ENCODE results near the gene NOS1. TPM values are rescaled to one million over a fixed set of nuclear protein-coding genes. Genes with fewer than 3 reads are reported as not detected.

Gene NOS1
- total RNA-seq, 1 donor from 2014 or later, result not detected

DNA sequence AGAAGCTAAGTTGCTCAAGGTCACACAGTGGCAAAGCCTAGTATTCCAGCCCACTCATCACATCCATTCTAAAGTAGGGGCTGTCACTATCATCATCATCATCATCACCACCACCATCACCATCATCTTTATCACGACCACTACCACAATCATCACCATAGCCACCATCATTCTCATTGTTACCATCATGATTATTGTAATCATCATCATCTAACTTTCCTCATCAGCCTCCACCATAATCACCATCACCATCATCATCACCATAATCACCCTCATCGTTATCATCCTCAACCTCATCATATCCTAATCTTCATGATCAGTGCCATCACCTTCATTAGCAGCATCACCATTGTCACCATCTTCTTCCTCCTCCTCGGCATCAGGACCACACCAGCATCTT is 48.7 kb downstream of the NOS1 start:
- intact Hi-C loops (cut with micrococcal nuclease), result no loop called here
- no peak overlapping the region for H3K4me3 Mint-ChIP-seq (ENCODE audit: low read depth)
- H3K27me3 Mint-ChIP-seq (ENCODE audit: low read depth), result no peaks in the 10 kb centered on the region

DNA sequence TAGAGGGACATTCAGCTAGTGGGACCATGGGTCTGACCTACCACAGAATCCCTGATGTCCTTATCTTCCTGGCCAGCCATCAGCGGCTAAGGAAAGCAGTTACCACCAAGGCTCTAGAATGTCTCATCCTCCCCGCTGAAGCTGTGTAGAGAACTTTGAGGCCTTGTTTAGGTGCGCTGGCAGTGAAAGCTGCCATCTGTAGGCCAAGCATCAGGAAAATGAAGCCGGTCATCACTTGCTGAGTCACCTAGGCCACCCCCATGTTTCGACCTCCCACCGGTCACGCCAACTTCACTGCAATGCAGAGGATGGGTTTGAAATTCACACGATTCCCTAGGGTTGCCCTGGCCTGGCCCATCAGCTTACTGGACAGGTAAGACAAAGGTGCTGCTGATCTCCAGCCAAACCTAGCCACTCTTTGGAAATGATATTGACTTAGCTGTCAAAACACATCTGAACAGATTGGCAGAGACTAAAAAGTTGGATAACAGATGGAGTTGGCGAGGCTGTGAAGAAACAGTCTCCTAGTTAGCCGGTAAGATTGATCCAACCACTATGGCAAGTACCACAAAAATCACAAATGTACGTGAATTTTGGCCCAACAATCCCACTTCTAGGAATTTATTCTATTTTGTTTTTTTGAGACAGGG is 52.0 kb downstream of the NOS1 start:
- Mint-ChIP-seq H3K9me3 (no peaks in the 10 kb centered on the region), H3K27ac (no peak overlapping the region), H3K27me3 (ENCODE audit: low read depth) (no peaks in the 10 kb centered on the region), H3K4me1 (ENCODE audit: low read depth) (no peaks in the 10 kb centered on the region), H3K4me3 (ENCODE audit: low read depth) (no peak overlapping the region), H3K36me3 (ENCODE audit: low read depth) (no peaks in the 10 kb centered on the region)
- intact Hi-C loops (cut with micrococcal nuclease), result no loop called here
- no peak for DNase-seq (ENCODE audit: low spot score)

More for the DNA sequence above, 48.7 kb downstream of the NOS1 start:
- Mint-ChIP-seq H3K27ac (no peak overlapping the region), H3K9me3 (peaks cover 3% of the 10 kb centered on the region), H3K4me1 (ENCODE audit: low read depth) (no peaks in the 10 kb centered on the region), H3K36me3 (ENCODE audit: low read depth) (no peaks in the 10 kb centered on the region)
- DNase-seq (ENCODE audit: low spot score), result no peak

DNA sequence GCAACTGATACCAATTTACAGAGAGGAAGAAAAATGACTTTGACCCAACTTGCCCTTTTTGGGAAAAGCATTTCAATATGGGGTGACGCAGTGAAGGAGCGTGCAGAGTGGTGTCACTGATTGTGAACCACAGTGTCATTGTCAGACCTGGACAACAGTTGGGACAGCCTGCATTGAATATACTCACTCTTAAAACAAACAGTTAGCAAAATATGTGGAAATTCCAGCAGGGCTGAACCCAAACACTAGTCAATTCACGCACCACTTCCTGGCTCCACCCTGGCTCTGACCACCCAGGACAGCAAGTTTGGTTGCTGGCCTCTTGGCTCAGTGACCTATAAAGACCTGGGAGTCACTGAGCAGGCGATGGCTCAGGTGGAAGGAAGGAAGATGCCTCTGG is 61.3 kb downstream of the NOS1 start:
- H3K27me3 Mint-ChIP-seq (ENCODE audit: low read depth), result no peaks in the 10 kb centered on the region
- no peaks in the 10 kb centered on the region for H3K9me3 Mint-ChIP-seq
- H3K36me3 Mint-ChIP-seq (ENCODE audit: low read depth), result no peaks in the 10 kb centered on the region
- DNase-seq (ENCODE audit: low spot score), result no peak
- intact Hi-C loops (cut with micrococcal nuclease), result no loop called here
- no peaks in the 10 kb centered on the region for H3K4me1 Mint-ChIP-seq (ENCODE audit: low read depth)
- H3K27ac Mint-ChIP-seq, result no peak overlapping the region
- H3K4me3 Mint-ChIP-seq (ENCODE audit: low read depth), result no peak overlapping the region

DNA sequence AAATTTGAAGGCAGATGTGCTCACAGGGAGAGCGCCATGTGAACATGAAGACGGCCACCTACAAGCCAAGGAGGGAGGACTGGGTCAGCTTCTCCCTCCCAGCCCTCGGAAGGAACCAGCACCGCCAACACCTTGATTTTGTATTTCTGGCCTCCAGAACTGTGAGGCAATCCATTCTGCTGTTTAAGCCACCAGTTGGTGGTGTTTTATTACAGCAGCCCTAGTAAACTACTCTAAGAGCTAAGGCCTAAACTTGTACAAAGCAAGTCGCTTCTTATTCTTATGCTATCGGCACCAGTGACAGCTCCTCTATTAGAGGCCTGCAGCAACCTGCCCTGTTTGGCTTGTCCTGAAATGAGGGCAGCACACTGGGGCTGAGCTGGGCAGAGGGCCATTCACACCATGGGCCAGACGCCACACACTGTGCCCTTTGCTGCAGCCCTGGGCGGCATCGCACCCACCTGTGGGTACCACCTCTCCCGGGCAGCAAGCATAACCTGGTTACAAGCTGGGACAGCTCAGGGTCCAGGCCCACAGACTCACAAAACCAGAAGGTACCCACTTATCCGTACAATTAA is 62.7 kb downstream of the NOS1 start:
- Mint-ChIP-seq H3K27ac (no peak overlapping the region), H3K27me3 (ENCODE audit: low read depth) (no peaks in the 10 kb centered on the region), H3K4me1 (ENCODE audit: low read depth) (no peaks in the 10 kb centered on the region), H3K36me3 (ENCODE audit: low read depth) (no peaks in the 10 kb centered on the region), H3K4me3 (ENCODE audit: low read depth) (no peak overlapping the region), H3K9me3 (no peaks in the 10 kb centered on the region)
- DNase-seq (ENCODE audit: low spot score), result no peak
- intact Hi-C loops (cut with micrococcal nuclease), result no loop called here

DNA sequence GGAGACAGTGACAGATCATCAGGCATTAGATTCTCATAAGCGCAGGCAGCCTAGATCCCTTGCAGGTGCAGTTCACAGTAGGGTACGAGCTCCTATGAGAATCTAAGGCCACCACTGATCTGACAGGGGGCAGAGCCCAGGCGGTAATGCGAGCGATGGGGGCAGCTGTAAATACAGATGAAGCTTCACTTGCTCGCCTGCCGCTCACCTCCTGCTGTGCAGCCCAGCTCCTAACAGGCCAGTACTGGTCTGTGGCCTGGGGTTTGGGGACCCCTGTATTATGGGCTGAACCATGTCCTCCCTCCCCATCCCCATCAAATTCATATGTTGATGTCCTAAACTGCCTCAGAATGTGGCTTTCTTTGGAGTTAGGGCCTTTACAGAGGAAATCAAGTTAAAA is 63.2 kb downstream of the NOS1 start:
- intact Hi-C loops (cut with micrococcal nuclease), result no loop called here
- H3K27me3 Mint-ChIP-seq (ENCODE audit: low read depth), result no peaks in the 10 kb centered on the region
- no peak for DNase-seq (ENCODE audit: low spot score)
- H3K27ac Mint-ChIP-seq, result no peak overlapping the region
- H3K4me3 Mint-ChIP-seq (ENCODE audit: low read depth), result no peak overlapping the region
- H3K9me3 Mint-ChIP-seq, result no peaks in the 10 kb centered on the region
- H3K4me1 Mint-ChIP-seq (ENCODE audit: low read depth), result no peaks in the 10 kb centered on the region
- H3K36me3 Mint-ChIP-seq (ENCODE audit: low read depth), result no peaks in the 10 kb centered on the region

DNA sequence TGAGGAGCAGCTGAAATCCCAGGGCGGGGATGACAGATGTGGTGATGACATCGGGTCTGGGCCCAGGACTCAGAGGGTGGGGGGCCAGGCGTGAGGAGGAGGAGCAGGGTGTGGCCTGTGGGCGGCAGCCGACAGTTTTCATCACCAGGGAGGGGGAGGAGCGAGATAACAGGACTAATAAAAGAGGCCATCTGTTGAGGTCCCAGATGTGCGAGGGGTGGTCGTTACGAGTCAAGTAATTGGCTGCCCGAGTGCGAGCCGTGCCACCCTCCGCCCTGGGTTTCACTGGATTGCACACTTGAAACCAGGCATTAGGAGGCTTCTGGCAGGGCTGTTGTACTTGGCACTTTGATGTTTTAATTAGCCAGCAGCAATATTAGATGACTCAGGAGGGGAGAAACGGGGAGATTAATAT is 67.2 kb downstream of the NOS1 start:
- H3K9me3 Mint-ChIP-seq, result no peaks in the 10 kb centered on the region
- H3K27ac Mint-ChIP-seq, result no peak overlapping the region
- intact Hi-C loops (cut with micrococcal nuclease), result no loop called here
- H3K4me1 Mint-ChIP-seq (ENCODE audit: low read depth), result no peaks in the 10 kb centered on the region
- no peak for DNase-seq (ENCODE audit: low spot score)
- no peak overlapping the region for H3K4me3 Mint-ChIP-seq (ENCODE audit: low read depth)
- no peaks in the 10 kb centered on the region for H3K27me3 Mint-ChIP-seq (ENCODE audit: low read depth)
- H3K36me3 Mint-ChIP-seq (ENCODE audit: low read depth), result no peaks in the 10 kb centered on the region

DNA sequence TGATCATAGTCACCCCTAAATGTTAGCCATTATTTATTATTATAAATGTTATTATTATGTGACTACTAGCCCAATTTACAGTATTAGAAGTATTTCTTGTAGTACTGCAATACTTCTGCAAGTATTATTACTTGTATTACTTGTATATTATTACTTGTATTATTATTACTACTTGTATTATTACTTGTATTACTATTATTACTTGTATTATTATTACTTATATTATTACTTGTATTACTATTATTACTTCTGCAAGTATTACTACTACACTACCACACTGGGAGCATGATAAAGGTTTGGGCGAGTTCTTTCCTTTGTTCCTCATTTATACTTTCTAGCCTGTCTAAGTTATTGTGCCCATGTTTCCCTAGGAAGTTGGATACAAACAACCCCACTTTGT is 67.9 kb downstream of the NOS1 start:
- no peak for DNase-seq (ENCODE audit: low spot score)
- Mint-ChIP-seq H3K36me3 (ENCODE audit: low read depth) (no peaks in the 10 kb centered on the region), H3K4me1 (ENCODE audit: low read depth) (no peaks in the 10 kb centered on the region), H3K4me3 (ENCODE audit: low read depth) (no peak overlapping the region), H3K27me3 (ENCODE audit: low read depth) (no peaks in the 10 kb centered on the region), H3K9me3 (no peaks in the 10 kb centered on the region), H3K27ac (no peak overlapping the region)
- intact Hi-C loops (cut with micrococcal nuclease), result no loop called here

DNA sequence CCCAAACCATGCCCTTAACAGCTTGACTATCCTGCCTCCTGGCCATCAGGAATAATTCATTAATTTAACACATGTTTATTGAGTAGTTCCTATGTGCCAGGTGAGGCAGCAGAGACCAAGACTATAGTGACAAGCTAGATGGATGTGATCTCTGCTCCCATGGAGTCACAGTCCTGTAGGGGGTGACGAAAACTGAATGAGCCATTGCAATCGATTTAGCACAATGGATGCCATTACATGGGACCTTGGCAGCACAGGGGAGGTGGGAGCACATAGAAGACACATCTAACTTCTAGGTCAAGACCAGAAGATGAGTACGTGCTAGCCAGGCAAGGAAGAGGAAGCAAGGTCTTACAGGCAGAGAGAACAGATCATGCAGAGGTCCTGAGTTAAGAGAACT is 68.7 kb downstream of the NOS1 start:
- Mint-ChIP-seq H3K4me3 (ENCODE audit: low read depth) (no peak overlapping the region), H3K4me1 (ENCODE audit: low read depth) (no peaks in the 10 kb centered on the region)

DNA sequence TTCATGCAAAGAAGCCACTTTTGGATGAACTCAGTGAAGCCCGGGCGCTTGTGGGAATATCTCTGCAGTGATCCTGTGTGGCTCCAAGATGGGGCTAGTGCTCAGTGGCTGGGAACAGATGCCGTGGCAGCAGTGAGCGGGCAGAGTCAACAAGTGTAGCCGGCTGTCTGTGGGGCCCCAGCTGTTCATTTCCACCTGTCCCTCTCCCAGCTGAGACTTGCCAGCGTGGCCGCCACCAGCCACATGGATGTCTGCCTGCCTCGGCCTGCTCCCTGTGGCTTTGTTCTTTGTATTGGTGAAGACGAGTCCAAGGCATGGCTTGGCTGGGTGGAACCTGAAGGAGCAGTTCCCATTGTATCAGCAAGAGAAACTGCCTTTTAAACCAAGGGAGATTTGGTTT is 77.3 kb downstream of the NOS1 start:
- intact Hi-C loops (cut with micrococcal nuclease), result no loop called here
- Mint-ChIP-seq H3K4me1 (ENCODE audit: low read depth) (no peaks in the 10 kb centered on the region), H3K4me3 (ENCODE audit: low read depth) (no peak overlapping the region), H3K9me3 (no peaks in the 10 kb centered on the region), H3K27me3 (ENCODE audit: low read depth) (no peaks in the 10 kb centered on the region), H3K36me3 (ENCODE audit: low read depth) (no peaks in the 10 kb centered on the region), H3K27ac (no peak overlapping the region)
- no peak for DNase-seq (ENCODE audit: low spot score)

More for the DNA sequence above, 68.7 kb downstream of the NOS1 start:
- no peak for DNase-seq (ENCODE audit: low spot score)
- Mint-ChIP-seq H3K27me3 (ENCODE audit: low read depth) (no peaks in the 10 kb centered on the region), H3K36me3 (ENCODE audit: low read depth) (no peaks in the 10 kb centered on the region), H3K27ac (no peak overlapping the region), H3K9me3 (no peaks in the 10 kb centered on the region)
- intact Hi-C loops (cut with micrococcal nuclease), result no loop called here

DNA sequence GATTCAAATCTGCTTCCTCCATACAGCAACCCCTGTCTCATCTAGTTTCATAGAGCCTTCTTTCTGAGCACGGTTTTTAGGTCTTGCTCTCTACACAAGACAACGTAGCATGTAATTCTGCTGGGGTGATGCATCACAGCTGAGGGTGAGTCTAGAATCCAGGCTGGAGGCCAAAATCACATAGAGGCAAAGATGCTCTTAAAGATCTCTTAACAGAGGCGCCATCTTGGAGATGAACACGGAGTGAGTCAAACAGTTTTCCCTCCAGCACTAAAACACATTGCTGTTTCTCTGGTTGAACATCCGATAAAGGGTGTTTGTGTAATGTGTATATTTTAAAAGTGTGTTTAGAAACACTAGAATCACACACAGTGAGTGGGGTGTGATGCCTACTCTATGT is 78.9 kb downstream of the NOS1 start:
- Mint-ChIP-seq H3K27me3 (ENCODE audit: low read depth) (no peaks in the 10 kb centered on the region), H3K27ac (no peak overlapping the region), H3K4me3 (ENCODE audit: low read depth) (no peak overlapping the region), H3K9me3 (no peaks in the 10 kb centered on the region), H3K4me1 (ENCODE audit: low read depth) (no peaks in the 10 kb centered on the region), H3K36me3 (ENCODE audit: low read depth) (no peaks in the 10 kb centered on the region)
- intact Hi-C loops (cut with micrococcal nuclease), result no loop called here
- no peak for DNase-seq (ENCODE audit: low spot score)

DNA sequence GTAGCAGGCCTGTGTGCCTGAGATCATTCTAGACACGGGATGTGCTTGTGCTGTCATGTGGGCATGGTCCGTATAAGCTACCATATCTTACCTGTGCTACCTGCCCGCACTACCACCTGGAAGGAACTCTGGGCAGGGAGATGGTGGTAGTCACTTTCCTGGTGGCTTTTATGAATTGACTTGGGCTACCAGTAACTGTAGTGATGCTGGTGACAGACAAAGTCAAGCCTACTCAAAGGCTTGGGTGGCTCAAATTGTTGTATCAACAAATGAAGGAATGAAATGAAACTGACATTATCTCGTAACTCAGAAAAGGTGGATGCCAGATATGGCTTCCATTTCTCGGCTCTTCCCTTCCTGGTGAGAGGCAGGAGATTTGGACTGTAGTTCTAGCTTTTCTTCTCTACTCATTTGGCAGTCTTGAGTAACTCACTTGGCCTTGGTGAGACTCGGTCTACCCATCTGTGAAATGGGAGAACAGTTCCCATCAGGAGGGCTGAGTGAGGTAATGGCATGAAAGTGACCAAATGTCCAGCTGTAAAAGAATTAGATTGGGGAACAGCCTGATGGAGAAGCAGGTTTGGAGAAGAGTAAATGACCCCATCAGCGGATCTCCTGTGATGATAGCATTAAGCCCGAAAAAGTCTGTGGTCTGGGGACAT is 81.3 kb downstream of the NOS1 start:
- intact Hi-C loops (cut with micrococcal nuclease), result no loop called here
- Mint-ChIP-seq H3K27ac (no peak overlapping the region), H3K27me3 (ENCODE audit: low read depth) (peaks cover 3% of the 10 kb centered on the region), H3K4me1 (ENCODE audit: low read depth) (no peaks in the 10 kb centered on the region), H3K4me3 (ENCODE audit: low read depth) (no peak overlapping the region), H3K36me3 (ENCODE audit: low read depth) (no peaks in the 10 kb centered on the region), H3K9me3 (no peaks in the 10 kb centered on the region)
- no peak for DNase-seq (ENCODE audit: low spot score)

DNA sequence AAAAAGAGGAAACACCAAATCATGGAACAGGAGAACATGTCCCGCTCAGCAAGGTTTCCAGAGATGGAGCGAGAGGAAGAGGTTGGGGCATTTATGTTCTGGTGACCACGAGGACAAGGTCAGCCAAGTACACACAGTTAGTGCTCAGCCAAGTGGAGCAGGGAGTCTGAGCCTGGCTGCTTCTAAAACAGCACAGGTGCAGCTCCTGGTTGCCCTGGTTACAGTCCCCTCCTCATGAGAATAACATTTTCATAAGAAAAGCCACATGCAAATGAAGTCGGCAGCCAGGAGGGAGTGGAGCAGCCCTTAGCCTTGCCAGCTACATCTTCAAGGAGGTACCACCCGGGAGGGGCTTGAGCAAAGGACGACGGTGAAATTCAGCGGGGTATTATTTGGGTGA is 81.8 kb downstream of the NOS1 start:
- Mint-ChIP-seq H3K27ac (no peak overlapping the region), H3K36me3 (ENCODE audit: low read depth) (no peaks in the 10 kb centered on the region), H3K4me3 (ENCODE audit: low read depth) (no peak overlapping the region), H3K4me1 (ENCODE audit: low read depth) (no peaks in the 10 kb centered on the region), H3K9me3 (no peaks in the 10 kb centered on the region), H3K27me3 (ENCODE audit: low read depth) (peaks cover 3% of the 10 kb centered on the region)
- no peak for DNase-seq (ENCODE audit: low spot score)
- intact Hi-C loops (cut with micrococcal nuclease), result loop anchor here (5.0 kb wide), 1 partner anchor 878 kb away; no protein-coding TSS in a partner anchor

DNA sequence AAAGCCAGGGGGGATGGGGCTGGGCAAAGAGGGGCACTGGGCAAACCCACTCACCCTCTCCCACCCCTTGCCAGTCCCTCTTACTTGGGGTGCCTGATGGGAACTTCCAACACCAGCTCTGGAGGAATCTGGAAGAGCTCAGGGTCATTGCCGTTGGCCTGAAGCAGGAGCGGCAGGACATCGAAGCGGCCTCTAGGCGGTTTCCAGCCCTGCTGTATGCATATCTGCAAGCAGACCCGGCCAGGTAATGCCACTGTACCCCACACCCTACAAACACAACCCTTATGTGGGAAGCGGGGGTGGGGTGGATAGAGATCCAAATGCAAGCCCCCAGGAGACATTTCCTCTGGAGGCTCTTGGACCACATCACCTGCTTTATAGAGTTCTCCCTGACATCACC is 83.6 kb downstream of the NOS1 start:
- H3K27ac Mint-ChIP-seq, result no peak overlapping the region
- no peaks in the 10 kb centered on the region for H3K4me1 Mint-ChIP-seq (ENCODE audit: low read depth)
- peaks cover 3% of the 10 kb centered on the region for H3K27me3 Mint-ChIP-seq (ENCODE audit: low read depth)
- intact Hi-C loops (cut with micrococcal nuclease), result loop anchor here (5.0 kb wide), 1 partner anchor 879 kb away; no protein-coding TSS in a partner anchor
- H3K36me3 Mint-ChIP-seq (ENCODE audit: low read depth), result no peaks in the 10 kb centered on the region
- no peaks in the 10 kb centered on the region for H3K9me3 Mint-ChIP-seq
- no peak for DNase-seq (ENCODE audit: low spot score)
- no peak overlapping the region for H3K4me3 Mint-ChIP-seq (ENCODE audit: low read depth)
